GM19455 (cell line): ENCODE data around the gene ALG14.
A peak's percentile ranks its signal among the peaks of the same experiment; 100 is the strongest.
"Not testable (repeated sequence)": the region's sequence is repeated elsewhere in the genome, so short reads cannot be mapped to it uniquely, and the experiment has no call there.

Source experiments
- ATAC-seq: cut with Tn5 transposase; IDR thresholded peaks from one replicate; pipeline ENCODE4 v1.9.1; 2021; ENCODE audit not compliant: unreplicated experiment

ALG14 gene

GRCh38 chr1:95088303-95088702, 15.6 kb upstream of the ALG14 start:
- no peak for ATAC-seq

DNA sequence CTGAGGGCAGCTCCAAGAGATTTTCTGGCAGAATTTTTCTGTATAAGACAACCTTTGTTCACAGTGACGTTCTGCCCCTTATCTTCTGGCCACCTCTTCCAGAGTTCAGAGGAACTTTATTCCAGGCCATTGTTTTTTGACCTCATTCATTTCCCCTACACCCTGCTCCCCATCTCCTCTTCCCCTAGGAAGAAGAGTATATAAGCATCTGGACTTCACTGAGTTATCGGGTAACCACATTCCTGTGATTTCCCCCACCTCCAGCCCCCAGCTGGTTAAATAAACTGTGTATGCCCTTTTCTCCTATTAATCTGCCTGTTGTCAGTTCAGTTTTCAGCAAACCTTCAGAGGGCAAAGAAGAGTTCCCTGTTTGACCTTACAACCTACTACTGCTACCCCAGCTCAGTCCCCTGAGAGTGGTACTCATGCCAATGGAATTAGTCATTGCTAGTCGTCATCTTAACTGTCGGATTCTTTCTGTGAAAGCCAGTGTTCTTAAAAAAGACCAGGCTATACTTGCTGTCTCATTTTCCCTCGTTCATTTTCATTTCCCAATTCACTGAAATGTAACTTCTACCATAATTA, 14.3 kb upstream of the ALG14 start:
- no peak for ATAC-seq

DNA sequence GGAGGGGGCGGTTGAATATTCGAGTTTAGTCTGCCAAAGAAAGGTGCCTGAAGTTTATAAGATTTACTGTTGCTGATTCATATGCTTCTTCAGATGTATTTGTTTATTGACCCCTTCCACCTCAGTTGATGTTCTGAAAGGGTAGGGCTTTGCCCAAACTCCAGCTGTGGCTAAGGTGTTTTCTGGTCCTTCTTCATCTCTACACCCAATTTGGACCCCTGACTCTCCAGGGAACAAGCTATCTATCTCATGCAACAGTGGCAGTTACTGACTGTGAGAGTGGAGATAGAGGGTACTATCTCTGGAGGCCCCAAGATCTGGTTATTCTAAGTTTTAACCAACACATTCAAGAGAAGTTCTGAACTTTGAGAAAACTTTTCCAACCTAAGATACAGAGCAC, 12.6 kb upstream of the ALG14 start:
- ATAC-seq: no peak

DNA sequence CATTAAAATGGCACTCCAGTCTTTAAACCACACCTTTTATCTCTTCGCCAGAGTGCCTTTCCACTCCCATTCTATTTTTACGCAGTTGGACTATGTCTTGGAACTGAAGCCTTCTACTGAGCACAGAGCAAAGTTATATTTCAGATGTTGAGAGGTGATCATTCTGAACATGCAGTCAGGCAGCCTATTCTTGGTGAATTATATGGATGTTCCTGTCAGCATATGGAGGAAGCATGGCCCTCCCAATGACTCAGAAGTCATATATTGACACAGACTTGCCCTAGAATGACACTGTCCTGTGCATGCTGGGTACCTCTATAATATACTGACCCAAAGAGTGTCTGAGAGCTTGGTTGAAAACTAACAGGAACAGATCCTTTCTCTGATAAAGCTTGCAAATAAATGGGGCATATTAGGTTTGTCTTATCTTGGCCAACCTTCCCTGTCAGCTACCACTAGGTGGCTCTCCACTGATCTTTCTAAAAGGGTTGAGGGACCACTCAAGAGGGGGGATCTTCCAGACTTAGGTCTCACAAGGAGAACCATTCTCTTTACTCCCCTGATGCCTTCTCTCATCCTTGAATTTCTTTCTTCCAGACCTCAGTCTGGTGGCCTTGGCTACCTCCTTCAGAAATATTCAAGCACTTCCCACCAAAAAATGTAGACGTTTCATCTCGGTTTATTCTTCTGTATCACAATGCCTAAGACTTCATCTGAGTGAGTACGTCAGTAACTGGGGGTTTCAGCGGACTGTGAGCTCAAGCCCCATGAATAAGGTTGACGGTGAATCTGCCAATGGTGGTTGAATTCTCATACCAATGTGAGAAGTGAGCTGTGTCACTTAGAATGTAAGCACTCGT, 11.8 kb upstream of the ALG14 start:
- peak; percentile 74 for ATAC-seq

GRCh38 chr1:95080879-95081278, 8.1 kb upstream of the ALG14 start:
- ATAC-seq: no peak

- no peak for ATAC-seq
These were observed 7.7 kb upstream of the ALG14 start for GRCh38 chr1:95080446-95080845.

- no peak for ATAC-seq
These were observed 3.3 kb upstream of the ALG14 start for GRCh38 chr1:95076034-95076433.

DNA sequence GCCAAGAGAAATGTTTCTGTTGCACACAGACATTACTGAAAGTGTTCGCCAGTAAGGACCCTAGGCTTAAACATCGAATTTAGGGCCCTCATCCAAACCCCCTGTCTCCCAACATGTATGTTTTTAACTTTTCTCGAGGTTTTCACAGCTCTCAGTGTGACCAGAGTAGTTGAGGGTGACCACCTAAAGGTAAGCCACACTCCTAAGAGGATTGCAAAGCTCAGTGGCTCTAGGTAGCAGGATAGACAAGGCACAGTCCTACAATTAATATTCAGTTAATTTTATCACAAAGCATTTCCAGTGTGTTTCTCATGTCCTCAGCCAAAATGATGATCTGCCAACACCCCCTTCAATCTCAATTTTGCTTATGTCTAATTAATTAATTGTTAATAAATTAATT, 695 bp upstream of the ALG14 start:
- ATAC-seq: no peak

DNA sequence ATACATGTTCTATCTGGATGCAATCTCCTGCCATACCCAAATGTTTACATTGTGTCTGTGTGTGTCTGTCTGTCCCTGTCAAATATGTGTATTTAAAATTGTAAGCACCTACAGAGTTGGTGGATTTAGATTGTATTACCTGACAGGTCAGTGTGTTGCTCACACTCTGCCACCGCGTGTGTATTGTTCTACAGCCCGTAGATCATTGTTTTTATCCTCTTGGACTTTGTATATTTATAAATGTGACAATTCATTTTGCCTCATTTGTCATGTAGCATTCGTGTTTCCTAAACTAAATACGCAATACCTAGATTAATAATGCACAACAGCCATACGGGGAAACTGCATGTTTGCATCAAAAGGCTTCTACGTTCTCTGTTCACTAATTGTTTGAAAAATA, 634 bp downstream of the ALG14 start:
- ATAC-seq: no peak

DNA sequence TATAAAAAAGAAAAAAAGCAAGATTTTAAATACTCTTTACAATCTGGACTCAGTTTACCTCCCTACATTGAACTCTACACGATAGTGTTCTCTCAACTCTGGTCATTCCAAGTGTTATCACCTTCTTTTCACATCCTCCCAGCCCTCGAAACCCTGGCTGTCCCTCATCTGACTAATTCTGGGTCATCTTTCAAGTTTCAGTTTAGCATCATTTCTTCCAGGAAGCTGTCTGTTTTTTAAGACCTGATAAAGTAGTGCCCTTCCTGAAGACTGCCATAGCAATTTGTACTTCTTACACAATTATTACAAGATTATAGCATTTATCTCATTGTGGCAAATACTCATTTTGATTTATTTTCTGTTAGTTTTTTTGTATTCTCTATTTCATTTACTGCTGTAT, 1.2 kb downstream of the ALG14 start:
- ATAC-seq: no peak

DNA sequence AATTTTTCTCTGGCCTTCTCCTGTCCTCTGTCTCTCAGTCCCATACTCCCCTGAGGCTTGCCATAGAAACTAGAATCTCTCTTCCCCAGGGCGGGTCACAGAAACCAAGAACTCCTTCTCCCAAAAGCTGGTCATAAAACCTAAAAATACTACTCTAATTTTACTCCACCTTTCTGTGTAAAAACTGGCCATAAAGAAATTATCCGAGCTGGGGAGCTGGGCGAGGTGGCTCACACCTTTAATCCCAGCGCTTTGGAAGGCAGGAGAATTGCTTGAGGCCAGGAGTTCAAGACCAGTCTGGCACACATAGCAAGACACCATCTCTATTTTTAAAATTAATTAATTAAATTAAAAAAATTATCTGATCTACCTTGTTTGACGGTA, 3.0 kb downstream of the ALG14 start:
- ATAC-seq: no peak

- no peak for ATAC-seq
These were observed 3.6 kb downstream of the ALG14 start for GRCh38 chr1:95068956-95069709.

DNA sequence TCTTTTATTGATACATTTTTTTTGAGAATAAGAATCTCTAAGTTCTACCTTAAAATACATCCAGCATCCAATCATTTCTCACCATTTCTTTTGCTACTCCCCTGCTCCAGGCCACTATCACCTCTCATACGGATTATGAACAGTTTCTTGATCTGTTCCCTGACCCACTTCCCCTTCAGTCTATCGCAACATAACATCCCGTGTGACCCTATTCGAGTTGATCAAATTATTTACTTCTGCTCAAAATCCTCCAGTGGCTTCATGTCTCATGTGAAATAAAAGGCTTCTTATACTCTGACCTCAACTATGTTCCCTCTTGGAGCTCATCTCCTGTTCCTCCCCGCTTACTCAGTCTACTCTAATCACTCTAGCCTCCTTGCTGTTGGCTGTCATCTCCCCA, 5.2 kb downstream of the ALG14 start:
- no peak for ATAC-seq

GRCh38 chr1:95067062-95067461, 5.7 kb downstream of the ALG14 start:
- no peak for ATAC-seq

GRCh38 chr1:95061445-95062006, 11.2 kb downstream of the ALG14 start:
- no peak for ATAC-seq

DNA sequence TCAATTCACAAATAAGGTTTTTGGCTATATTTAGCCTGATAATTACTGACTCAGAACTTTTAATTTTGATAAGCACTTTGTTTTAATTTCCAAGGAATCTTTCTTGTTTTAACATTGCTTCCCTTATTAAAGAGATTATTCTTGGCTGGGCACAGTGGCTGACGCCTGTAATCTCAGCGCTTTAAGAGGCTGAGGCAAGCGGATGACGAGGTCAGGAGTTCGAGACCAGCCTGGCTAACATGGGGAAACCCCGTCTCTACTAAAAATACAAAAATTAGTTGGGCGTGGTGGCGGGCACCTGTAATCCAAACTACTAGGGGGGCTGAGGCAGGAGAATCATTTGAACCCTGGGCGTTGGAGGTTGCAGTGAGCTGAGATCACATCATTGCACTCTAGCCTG, 13.8 kb downstream of the ALG14 start:
- ATAC-seq: no peak

GRCh38 chr1:95057351-95057750, 15.4 kb downstream of the ALG14 start:
- ATAC-seq: no peak

GRCh38 chr1:95049935-95050334, 22.8 kb downstream of the ALG14 start:
- ATAC-seq: no peak

DNA sequence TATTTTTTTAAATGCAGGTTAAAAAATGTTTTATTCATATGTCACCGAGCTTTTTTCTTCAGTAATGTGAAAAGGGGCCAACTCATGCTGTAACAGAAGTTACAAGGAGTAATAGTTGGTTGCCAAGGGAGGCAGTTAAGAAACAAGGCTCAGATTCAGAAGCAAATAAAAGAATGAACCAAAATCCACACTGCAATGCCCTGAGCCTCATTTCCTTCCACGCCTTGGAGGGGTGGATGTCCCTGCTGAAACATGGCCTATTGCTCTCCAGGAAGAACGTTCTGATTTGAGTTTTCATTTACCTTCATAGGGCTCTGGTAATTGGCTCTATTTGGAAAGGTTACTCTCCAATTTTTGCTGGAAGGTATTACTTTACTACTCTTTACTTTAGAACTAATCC, 24.4 kb downstream of the ALG14 start:
- ATAC-seq: no peak

DNA sequence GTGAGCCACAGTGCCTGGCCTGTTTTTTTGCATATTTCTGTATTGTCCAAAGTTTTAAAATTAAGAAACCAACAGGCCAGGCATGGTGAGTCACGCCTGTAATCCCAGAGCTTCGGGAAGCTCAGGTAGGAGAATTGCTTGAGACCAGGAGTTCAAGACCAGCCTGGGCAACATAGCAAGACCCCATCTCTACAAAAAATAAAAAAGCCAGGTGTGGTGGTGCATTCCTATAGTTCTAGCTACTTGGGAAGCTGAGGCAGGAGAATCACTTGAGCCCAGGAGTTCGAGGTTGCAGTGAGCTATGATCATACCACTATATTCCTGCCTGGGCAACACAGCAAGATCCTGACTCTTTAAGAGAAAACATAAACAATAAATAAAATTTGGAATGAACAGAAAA, 25.1 kb downstream of the ALG14 start:
- not testable (repeated sequence) for ATAC-seq

- ATAC-seq: no peak
These were observed 26.4 kb downstream of the ALG14 start for GRCh38 chr1:95046359-95046758.
